Upper lobe of left lung (tissue), 4 donors: ENCODE results near the gene NXT1.

Source experiments
- CTCF ChIP-seq, 6 experiments: fragments of 450-650 bp in 4 of 6; fragments of 200-600 bp in 2 of 6; sonication (generic) in 2 of 6; IDR thresholded peaks; one replicate each; pipeline ENCODE4 v1.5.1; 2016 to 2019; ENCODE audit warnings: antibody characterized with exemption in 6 of 6
- EP300 ChIP-seq, 4 donors: sonication (generic); formaldehyde crosslinking; IDR thresholded peaks; one replicate each; pipeline ENCODE4 v1.5.1; 2017; ENCODE audit warnings: antibody characterized with exemption in 4 of 4, control low read depth in 2 of 4
- POLR2A ChIP-seq, 4 donors: fragments of 450-650 bp; IDR thresholded peaks; one replicate each; pipeline ENCODE4 v1.5.1; 2016 to 2017; ENCODE audit warnings: antibody characterized with exemption in 4 of 4, mild to moderate bottlenecking in 2 of 4
- POLR2AphosphoS5 ChIP-seq, 2 donors: sonication (generic); formaldehyde crosslinking; IDR thresholded peaks; one replicate each; pipeline ENCODE4 v1.5.1; 2017; ENCODE audit warnings: antibody characterized with exemption in 2 of 2

GRCh38 chr20:23370873-23371272 lies 20.3 kb downstream of the NXT1 start:
- TF ChIP-seq CTCF (IDR thresholded peaks at IDR 0.05) (no peak), POLR2A (IDR thresholded peaks at IDR 0.05) (no peak), EP300 (IDR thresholded peaks at IDR 0.05) (no peak), POLR2AphosphoS5 (IDR thresholded peaks at IDR 0.05) (no peak)
